Measurements from ENCODE around the gene FSTL3. TPM values are rescaled to one million over a fixed set of nuclear protein-coding genes. Genes with fewer than 3 reads are reported as not detected.

The FSTL3 gene
- total and polyA plus RNA-seq, 2 of the 8 experiments (the other 6 are each of a cell fraction or from before 2014, with no cell fraction given), result 8.1 to 11.8 TPM

- Histone ChIP-seq H4K20me1 (replicated peaks in 1 of 2; ENCODE audit: control insufficient read depth in 1 of 2, insufficient read depth in 2 of 2, low read length in 2 of 2) (peaks cover 0 to 6% of the 10 kb centered on the region in 2 experiments), H4K5ac (ENCODE audit: insufficient read length, low read depth, low read length) (no peak overlapping the region), H3K36me3 (ENCODE audit: control insufficient read depth in 2 of 4, insufficient read depth in 4 of 4, low read length in 3 of 4) (no peaks in the 10 kb centered on the region; a peak in 1 of 8 replicates), H2AK5ac (ENCODE audit: low read depth, low read length) (no peak overlapping the region), H3K4ac (replicated peaks; ENCODE audit: insufficient read length, low read depth, low read length) (no peak overlapping the region), H2BK12ac (ENCODE audit: low read depth, low read length) (no peak overlapping the region), H2AFZ (ENCODE audit: low read length) (no peak overlapping the region), H3K4me2 (ENCODE audit: insufficient read depth in 1 of 2, low read depth in 2 of 2, low read length in 2 of 2) (no peak overlapping the region), H3K18ac (ENCODE audit: extremely low read depth, low read length) (no peak overlapping the region), H3K4me1 (replicated peaks in 1 of 4; ENCODE audit: control insufficient read depth in 3 of 4, insufficient read depth in 4 of 4, low read length in 3 of 4) (no peaks in the 10 kb centered on the region), H2BK120ac (replicated peaks; ENCODE audit: low read depth, low read length) (no peak overlapping the region), H3K23me2 (ENCODE audit: low read depth, low read length) (no peaks in the 10 kb centered on the region), H3K9ac (replicated peaks in 1 of 4; ENCODE audit: extremely low read depth in 1 of 4, low read depth in 3 of 4, low read length in 3 of 4) (no peak overlapping the region), H3K4me3 (ENCODE audit: extremely low read depth in 1 of 4, insufficient read depth in 2 of 4, low read depth in 3 of 4, low read length in 4 of 4) (no peak overlapping the region), H4K8ac (ENCODE audit: extremely low read depth, insufficient read depth, low read length) (no peak overlapping the region), H3K79me1 (ENCODE audit: low read depth, low read length) (no peaks in the 10 kb centered on the region; the same call in 1 of the 2 replicates), H3K56ac (replicated peaks; ENCODE audit: insufficient read length, low read depth, low read length) (no peak overlapping the region), H3K27ac (ENCODE audit: low read depth, low read length) (no peak overlapping the region; the same call in 1 of the 2 replicates), H3K14ac (ENCODE audit: insufficient read length) (no peak overlapping the region), H4K91ac (replicated peaks; ENCODE audit: insufficient read length, low read length) (no peak overlapping the region), H3K9me3 (ENCODE audit: insufficient read depth in 2 of 2, low read depth in 1 of 2, low read length in 1 of 2) (no peaks in the 10 kb centered on the region), H2BK5ac (ENCODE audit: low read depth, low read length) (no peak overlapping the region), H3K79me2 (ENCODE audit: control insufficient read depth in 1 of 2, insufficient read depth in 2 of 2, low read length in 2 of 2) (no peaks in the 10 kb centered on the region), H2BK15ac (ENCODE audit: low read length) (no peak overlapping the region), H2BK20ac (ENCODE audit: low read length) (no peak overlapping the region), H3K27me3 (replicated peaks in 1 of 4; ENCODE audit: control insufficient read depth in 3 of 4, extremely low read depth in 1 of 4, insufficient read depth in 3 of 4, low read length in 3 of 4) (no peaks in the 10 kb centered on the region), H3K23ac (ENCODE audit: insufficient read length) (no peak overlapping the region)
- TF ChIP-seq SAP30 (IDR thresholded peaks at IDR 0.05; ENCODE audit: insufficient read depth, insufficient replicate concordance, low read length), result no peak
- TF ChIP-seq HDAC2 (IDR thresholded peaks at IDR 0.05; ENCODE audit: borderline replicate concordance in 1 of 2, low read depth in 2 of 2, low read length in 2 of 2), result no peak
- no peak for TF ChIP-seq MAFK (IDR thresholded peaks at IDR 0.05; ENCODE audit: low read depth, low read length)
- TF ChIP-seq GABPA (IDR thresholded peaks at IDR 0.05; ENCODE audit: borderline replicate concordance, insufficient read depth, low read length), result no peak
- no peak for TF ChIP-seq TCF12 (IDR thresholded peaks at IDR 0.05; ENCODE audit: low read depth, low read length)
- TF ChIP-seq CEBPB (IDR thresholded peaks at IDR 0.05; ENCODE audit: low read depth, low read length), result no peak
- TF ChIP-seq POU5F1 (IDR thresholded peaks at IDR 0.05; ENCODE audit: low read depth, low read length), result no peak
- no peak for TF ChIP-seq BCL11A (IDR thresholded peaks at IDR 0.05; ENCODE audit: low read depth in 2 of 2, low read length in 2 of 2)
- no peak for DNase-seq (ENCODE audit: low read depth in 1 of 2, low spot score in 2 of 2)
- 73% methylated on average over 13 of the region's 14 CpGs; no CpG with 5 or more reads in 1 of the 2 experiments for WGBS, 2 experiments (ENCODE audit: extremely low coverage in 1 of 2, insufficient coverage in 1 of 2, insufficient read length in 1 of 2, insufficient replicate concordance in 2 of 2, low coverage in 1 of 2, low lambda C conversion rate in 2 of 2, missing lambda C conversion rate in 1 of 2)
- ChIA-PET CTCF (ENCODE audit: partially characterized antibody) (interaction anchor here (0.5 to 3.5 kb wide), 6 partner anchors 8 to 61 kb away, joined by 3 to 17 read pairs (median 6); no protein-coding TSS in a partner anchor), POLR2A (ENCODE audit: partially characterized antibody) (interaction anchor here (1.0 to 2.1 kb wide), 3 partner anchors 14 to 49 kb away, joined by 3 to 6 read pairs (median 4); no protein-coding TSS in a partner anchor)
- no peak for FAIRE-seq
Measured at GRCh38 chr19:729965-730668, 53.9 kb downstream of the FSTL3 start.
